DND-41 (cell line): Measurements from ENCODE around the gene PUSL1.

Experiments used
- ATAC-seq: fragments of 200-7000 bp; cut with Tn5 transposase; 3 replicates; pipeline ENCODE4 v1.9.1; 2021; ENCODE audit warnings: low read depth; ENCODE audit not compliant: insufficient read depth
- DNase-seq: peaks from one replicate; pipeline ENCODE4 v3.0.0-alpha.2; 2020
- H2AFZ ChIP-seq: 2 replicates; pipeline ENCODE4 v1.6.0; 2012; ENCODE audit warnings: low read depth, low read length
- H3K27ac ChIP-seq: 2 replicates; pipeline ENCODE4 v1.5.1; 2012; ENCODE audit warnings: low read length, inconsistent platforms
- H3K27me3 ChIP-seq: fragments of 200-600 bp; sonication (generic); 2 replicates; pipeline ENCODE4 v1.6.0; 2012; ENCODE audit warnings: low read length, mild to moderate bottlenecking, inconsistent platforms; ENCODE audit not compliant: insufficient read depth, poor library complexity
- H3K36me3 ChIP-seq: 2 replicates; pipeline ENCODE4 v1.5.1; 2012; ENCODE audit warnings: low read length, inconsistent platforms; ENCODE audit not compliant: insufficient read depth
- H3K4me1 ChIP-seq: 2 replicates; pipeline ENCODE4 v1.5.1; 2012; ENCODE audit warnings: mild to moderate bottlenecking, low read length; ENCODE audit not compliant: insufficient read depth
- H3K4me2 ChIP-seq: 2 replicates; pipeline ENCODE4 v1.6.0; 2012; ENCODE audit warnings: mild to moderate bottlenecking, moderate library complexity, low read length, inconsistent platforms; ENCODE audit not compliant: insufficient read depth
- H3K4me3 ChIP-seq, 2 experiments: fragments of 200-600 bp in 1 of 2; shearing (Covaris generic) in 1 of 2; 2 replicates each; pipeline ENCODE4 v1.5.1; 2012 to 2016; ENCODE audit warnings: inconsistent platforms in 2 of 2, low read length in 2 of 2, mild to moderate bottlenecking in 2 of 2, low read depth in 1 of 2, moderate library complexity in 1 of 2
- H3K79me2 ChIP-seq: 2 replicates; pipeline ENCODE4 v1.6.0; 2012; ENCODE audit warnings: low read length, inconsistent platforms; ENCODE audit not compliant: insufficient read depth
- H3K9ac ChIP-seq: 2 replicates; pipeline ENCODE4 v1.6.0; 2012; ENCODE audit warnings: low read depth, mild to moderate bottlenecking, inconsistent platforms, low read length, moderate library complexity
- H3K9me3 ChIP-seq: 2 replicates; pipeline ENCODE4 v1.5.1; 2012; ENCODE audit warnings: low read length, moderate library complexity, mild to moderate bottlenecking, inconsistent platforms; ENCODE audit not compliant: insufficient read depth, severe bottlenecking
- H4K20me1 ChIP-seq: 2 replicates; pipeline ENCODE4 v1.6.0; 2012; ENCODE audit warnings: low read length; ENCODE audit not compliant: insufficient read depth
- EZH2 ChIP-seq: IDR thresholded peaks from 3 replicates; pipeline ENCODE4 v1.6.1; 2012; ENCODE audit warnings: borderline replicate concordance, low read depth, mild to moderate bottlenecking, moderate library complexity, low read length, inconsistent platforms; ENCODE audit not compliant: severe bottlenecking
- TF ChIP-seq, protein P1 (sequence below): IDR thresholded peaks from 2 replicates; pipeline ENCODE4 v1.5.1; 2012; ENCODE audit warnings: borderline replicate concordance, low read length, moderate library complexity, mild to moderate bottlenecking; ENCODE audit not compliant: poor library complexity, severe bottlenecking; ENCODE audit errors: extremely low read depth

PUSL1 gene

DNA sequence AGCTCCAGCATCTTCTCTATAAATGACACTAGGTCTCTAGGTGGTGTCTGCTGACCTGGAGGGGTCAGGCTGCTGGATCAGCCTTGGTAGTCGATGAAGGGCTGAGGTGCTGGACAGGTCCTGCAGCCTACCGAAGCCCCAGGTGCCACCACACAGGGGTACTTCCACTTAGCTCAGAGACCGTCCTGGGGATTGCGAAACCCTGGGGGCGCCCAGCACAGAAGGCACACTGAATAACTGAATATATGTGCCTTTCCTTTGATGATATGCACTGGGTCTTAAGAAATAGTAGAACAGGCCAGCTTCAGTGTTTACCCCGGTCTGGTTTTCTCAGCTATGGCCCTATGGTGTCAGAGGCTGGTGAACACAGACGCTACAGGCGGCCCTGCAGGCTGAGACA, 45.6 kb upstream of the PUSL1 start:
- H3K79me2 ChIP-seq = peaks cover 67% of the 10 kb centered on the region
- no peaks in the 10 kb centered on the region for H3K27me3 ChIP-seq
- ATAC-seq (no peak), DNase-seq (no peak)
- no peaks in the 10 kb centered on the region for H3K9me3 ChIP-seq
- no peak for TF ChIP-seq EZH2
- TF ChIP-seq, protein P1, sequence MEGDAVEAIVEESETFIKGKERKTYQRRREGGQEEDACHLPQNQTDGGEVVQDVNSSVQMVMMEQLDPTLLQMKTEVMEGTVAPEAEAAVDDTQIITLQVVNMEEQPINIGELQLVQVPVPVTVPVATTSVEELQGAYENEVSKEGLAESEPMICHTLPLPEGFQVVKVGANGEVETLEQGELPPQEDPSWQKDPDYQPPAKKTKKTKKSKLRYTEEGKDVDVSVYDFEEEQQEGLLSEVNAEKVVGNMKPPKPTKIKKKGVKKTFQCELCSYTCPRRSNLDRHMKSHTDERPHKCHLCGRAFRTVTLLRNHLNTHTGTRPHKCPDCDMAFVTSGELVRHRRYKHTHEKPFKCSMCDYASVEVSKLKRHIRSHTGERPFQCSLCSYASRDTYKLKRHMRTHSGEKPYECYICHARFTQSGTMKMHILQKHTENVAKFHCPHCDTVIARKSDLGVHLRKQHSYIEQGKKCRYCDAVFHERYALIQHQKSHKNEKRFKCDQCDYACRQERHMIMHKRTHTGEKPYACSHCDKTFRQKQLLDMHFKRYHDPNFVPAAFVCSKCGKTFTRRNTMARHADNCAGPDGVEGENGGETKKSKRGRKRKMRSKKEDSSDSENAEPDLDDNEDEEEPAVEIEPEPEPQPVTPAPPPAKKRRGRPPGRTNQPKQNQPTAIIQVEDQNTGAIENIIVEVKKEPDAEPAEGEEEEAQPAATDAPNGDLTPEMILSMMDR = no peak
- H3K9ac ChIP-seq = no peak overlapping the region
- H3K27ac ChIP-seq = no peak overlapping the region
- H4K20me1 ChIP-seq = peaks cover 59% of the 10 kb centered on the region
- H3K36me3 ChIP-seq = peaks cover 88% of the 10 kb centered on the region
- no peak overlapping the region for H3K4me2 ChIP-seq
- H2AFZ ChIP-seq = no peak overlapping the region
- H3K4me1 ChIP-seq = no peaks in the 10 kb centered on the region
- no peak overlapping the region for H3K4me3 ChIP-seq

DNA sequence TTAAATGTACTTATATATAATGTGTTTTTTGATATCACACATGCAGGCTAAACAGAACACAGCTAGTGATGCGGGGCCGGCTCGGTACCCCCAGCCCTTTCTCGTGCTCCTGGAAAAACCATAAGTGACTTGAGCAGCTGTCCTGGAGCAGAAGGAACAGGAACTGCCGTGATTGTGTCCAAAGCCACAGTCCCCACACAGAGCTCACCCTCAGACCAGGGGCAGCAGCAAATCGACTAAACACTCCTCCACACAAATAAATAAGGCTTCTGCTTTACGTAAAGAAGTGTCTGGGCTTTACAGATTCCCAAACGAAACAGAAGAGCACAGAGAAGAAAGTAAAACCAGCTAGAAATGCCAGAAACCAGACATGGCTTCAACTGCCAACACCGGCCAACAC, 44.4 kb upstream of the PUSL1 start:
- Histone ChIP-seq H3K27me3 (no peaks in the 10 kb centered on the region), H3K4me1 (no peaks in the 10 kb centered on the region), H3K4me3 (no peak overlapping the region), H3K36me3 (peaks cover 88% of the 10 kb centered on the region), H3K27ac (no peak overlapping the region), H3K9me3 (no peaks in the 10 kb centered on the region), H3K9ac (no peak overlapping the region), H2AFZ (no peak overlapping the region), H3K4me2 (no peak overlapping the region), H4K20me1 (peaks cover 64% of the 10 kb centered on the region), H3K79me2 (peaks cover 70% of the 10 kb centered on the region)
- no peak for TF ChIP-seq EZH2
- TF ChIP-seq, protein P1 = no peak
- ATAC-seq (no peak), DNase-seq (no peak)

DNA sequence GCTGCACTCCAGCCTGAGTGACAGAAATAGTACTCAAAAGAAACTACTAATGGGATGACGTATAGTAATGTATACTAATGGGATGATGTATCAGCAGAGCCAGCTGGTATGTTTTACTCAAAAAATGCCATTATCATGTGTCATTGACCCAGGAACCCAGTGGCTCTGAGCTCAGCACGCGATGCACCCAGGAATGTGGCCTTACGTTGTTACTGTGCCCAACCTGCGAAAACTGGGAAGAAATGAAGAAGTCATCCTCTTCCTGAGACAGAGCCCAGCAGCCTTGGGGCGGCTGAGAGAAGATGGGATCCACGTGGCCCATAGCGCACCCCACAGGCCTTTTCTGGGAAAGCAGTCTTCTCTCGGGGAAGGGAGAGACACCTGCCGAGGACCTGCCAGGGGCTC, 43.5 kb upstream of the PUSL1 start:
- Histone ChIP-seq H3K9me3 (no peaks in the 10 kb centered on the region), H3K27ac (no peak overlapping the region), H3K4me3 (no peak overlapping the region), H2AFZ (no peak overlapping the region), H3K9ac (no peak overlapping the region), H4K20me1 (peaks cover 65% of the 10 kb centered on the region), H3K79me2 (peaks cover 71% of the 10 kb centered on the region), H3K4me2 (no peak overlapping the region), H3K36me3 (peaks cover 82% of the 10 kb centered on the region), H3K4me1 (no peaks in the 10 kb centered on the region), H3K27me3 (no peaks in the 10 kb centered on the region)
- no peak for TF ChIP-seq EZH2
- TF ChIP-seq, protein P1 = peak; percentile 50
- ATAC-seq (0 out of 3 replicates have a peak, but pooled peaks have one; percentile 41), DNase-seq (no peak)
